ENCODE results near the gene MED9. TPM values are rescaled to one million over a fixed set of nuclear protein-coding genes. Genes with fewer than 3 reads are reported as not detected.

The MED9 gene
- total and polyA plus RNA-seq, 2 donors (not counting 3 experiments of a cell fraction or from before 2014, with no cell fraction given): 15.1 to 18.2 TPM

GRCh38 chr17:17472333-17472920 lies 4.4 kb upstream of the MED9 start:
- no TSS peak for BruUV-seq (replicated peaks)
- no peak for TF ChIP-seq FOS (IDR thresholded peaks at IDR 0.05; ENCODE audit: borderline replicate concordance, insufficient read depth, low read length)
- TF ChIP-seq POLR2A (IDR thresholded peaks at IDR 0.05; ENCODE audit: low read depth, low read length): no peak
- TF ChIP-seq CTCF (IDR thresholded peaks at IDR 0.05; ENCODE audit: extremely low read depth in 1 of 2, insufficient read depth in 1 of 2, low read depth in 1 of 2, low read length in 2 of 2): no peak
- H3K79me2 ChIP-seq (ENCODE audit: control insufficient read depth, insufficient read depth, low read length): peaks cover 6% of the 10 kb centered on the region
- H3K27me3 ChIP-seq (ENCODE audit: control insufficient read depth in 2 of 2, insufficient read depth in 2 of 2, low read length in 2 of 2): peaks cover 28 to 29% of the 10 kb centered on the region in 2 experiments
- intact Hi-C loops (cut with micrococcal nuclease) (no loop called here), dilution Hi-C loops (cut with MboI; ENCODE audit: extremely low pct_ligation_motif_present, low sequenced_read_pairs) (no loop called here)
- FAIRE-seq: no peak
- H3K9me1 ChIP-seq (replicated peaks; ENCODE audit: control insufficient read depth, extremely low read depth, insufficient read depth, low read length): no peaks in the 10 kb centered on the region
- no peak overlapping the region for H2AFZ ChIP-seq (ENCODE audit: low read depth, low read length)
- no peaks in the 10 kb centered on the region for H3K36me3 ChIP-seq (ENCODE audit: control insufficient read depth in 2 of 2, extremely low read depth in 1 of 2, insufficient read depth in 2 of 2, low read length in 2 of 2)
- H3K9ac ChIP-seq (replicated peaks; ENCODE audit: extremely low read depth, insufficient read depth, low read length): no peak overlapping the region
- H3K27ac ChIP-seq (ENCODE audit: insufficient read depth, low read depth, low read length): no peak overlapping the region
- no peak for DNase-seq (ENCODE audit: low read depth, low spot score)
- ChIA-PET POLR2A (interaction anchor here (0.6 kb wide), 1 partner anchor 37 kb away, joined by 3 read pairs; no protein-coding TSS in a partner anchor), CTCF (interaction anchor here (0.8 to 1.3 kb wide), 3 partner anchors 24 to 141 kb away, joined by 3 to 9 read pairs (median 3); partner anchors contain the start of gene RASD1)
- no peak overlapping the region for H3K4me3 ChIP-seq (replicated peaks in 1 of 3; ENCODE audit: insufficient read depth in 1 of 3, low read depth in 1 of 3, low read length in 3 of 3)
- H3K4me2 ChIP-seq (ENCODE audit: insufficient read depth, low read length): no peak overlapping the region
- H4K20me1 ChIP-seq (replicated peaks; ENCODE audit: control insufficient read depth, extremely low read depth, insufficient read depth, low read length): no peaks in the 10 kb centered on the region
- no peaks in the 10 kb centered on the region for H3K9me3 ChIP-seq (replicated peaks; ENCODE audit: control insufficient read depth, insufficient read depth, low read length)
- H3K4me1 ChIP-seq (ENCODE audit: control insufficient read depth, extremely low read depth, insufficient read depth, low read length): peaks cover under 1% of the 10 kb centered on the region

GRCh38 chr17:17474341-17474740 lies 2.5 kb upstream of the MED9 start:
- H3K36me3 ChIP-seq (ENCODE audit: control insufficient read depth in 2 of 2, extremely low read depth in 1 of 2, insufficient read depth in 2 of 2, low read length in 2 of 2): no peaks in the 10 kb centered on the region
- no TSS peak for BruUV-seq (replicated peaks)
- H3K27me3 ChIP-seq (ENCODE audit: control insufficient read depth in 2 of 2, insufficient read depth in 2 of 2, low read length in 2 of 2): peaks cover 24 to 27% of the 10 kb centered on the region in 2 experiments
- ChIA-PET CTCF (interaction anchor here (1.7 kb wide), 1 partner anchor 22 kb away, joined by 6 read pairs; the partner anchor contains the start of gene RASD1), POLR2A (no interaction called here)
- no peak for TF ChIP-seq JUN (IDR thresholded peaks at IDR 0.05; ENCODE audit: borderline replicate concordance, insufficient read depth, insufficient read length, low read depth)
- no peak for TF ChIP-seq EZH2 (IDR thresholded peaks at IDR 0.05; ENCODE audit: borderline replicate concordance, low read depth, low read length, severe bottlenecking)
- TF ChIP-seq POLR2A (IDR thresholded peaks at IDR 0.05; ENCODE audit: low read depth, low read length): no peak
- TF ChIP-seq MAX (IDR thresholded peaks at IDR 0.05; ENCODE audit: insufficient read depth, insufficient read length): no peak
- no peak for TF ChIP-seq MYC (IDR thresholded peaks at IDR 0.05; ENCODE audit: low read depth, low read length)
- no peak overlapping the region for H3K4me2 ChIP-seq (ENCODE audit: insufficient read depth, low read length)
- no peak overlapping the region for H3K9ac ChIP-seq (replicated peaks; ENCODE audit: extremely low read depth, insufficient read depth, low read length)
- no peaks in the 10 kb centered on the region for H3K9me1 ChIP-seq (replicated peaks; ENCODE audit: control insufficient read depth, extremely low read depth, insufficient read depth, low read length)
- DNase-seq (ENCODE audit: low read depth, low spot score) (no peak), FAIRE-seq (no peak)
- no peak overlapping the region for H3K27ac ChIP-seq (ENCODE audit: insufficient read depth, low read depth, low read length)
- H3K9me3 ChIP-seq (replicated peaks; ENCODE audit: control insufficient read depth, insufficient read depth, low read length): no peaks in the 10 kb centered on the region
- peaks cover 23% of the 10 kb centered on the region for H3K79me2 ChIP-seq (ENCODE audit: control insufficient read depth, insufficient read depth, low read length)
- H3K4me1 ChIP-seq (ENCODE audit: control insufficient read depth, extremely low read depth, insufficient read depth, low read length): peaks cover 10% of the 10 kb centered on the region
- intact Hi-C loops (cut with micrococcal nuclease) (no loop called here), dilution Hi-C loops (cut with MboI; ENCODE audit: extremely low pct_ligation_motif_present, low sequenced_read_pairs) (no loop called here)
- H4K20me1 ChIP-seq (replicated peaks; ENCODE audit: control insufficient read depth, extremely low read depth, insufficient read depth, low read length): no peaks in the 10 kb centered on the region
- H2AFZ ChIP-seq (ENCODE audit: low read depth, low read length): no peak overlapping the region
- no peak overlapping the region for H3K4me3 ChIP-seq (replicated peaks in 1 of 3; ENCODE audit: insufficient read depth in 1 of 3, low read depth in 1 of 3, low read length in 3 of 3)

All from endothelial cell of umbilical vein (primary cell).